ENCODE data around the gene CCDC63.

The CCDC63 gene

GRCh38 chr12:110913119-110914056, 66.6 kb downstream of the CCDC63 start:
- Histone ChIP-seq H3K4me1 (ENCODE audit: insufficient read depth, poor library complexity, severe bottlenecking) (peaks cover 23% of the 10 kb centered on the region), H3K27me3 (ENCODE audit: insufficient read depth, poor library complexity, severe bottlenecking) (no peaks in the 10 kb centered on the region), H3K9me3 (ENCODE audit: severe bottlenecking) (no peaks in the 10 kb centered on the region), H3K36me3 (ENCODE audit: low read depth) (no peaks in the 10 kb centered on the region), H3K27ac (ENCODE audit: poor library complexity, severe bottlenecking) (no peak overlapping the region), H3K4me3 (ENCODE audit: severe bottlenecking) (no peak overlapping the region)
- ATAC-seq (ENCODE audit: low read depth) (no peak), DNase-seq (ENCODE audit: low spot score) (no peak)
- no peak for TF ChIP-seq CTCF (IDR thresholded peaks at IDR 0.05; ENCODE audit: poor library complexity, severe bottlenecking)

GRCh38 chr12:110916295-110916875, 69.6 kb downstream of the CCDC63 start:
- Histone ChIP-seq H3K4me1 (ENCODE audit: insufficient read depth, poor library complexity, severe bottlenecking) (peaks cover 28% of the 10 kb centered on the region), H3K27me3 (ENCODE audit: insufficient read depth, poor library complexity, severe bottlenecking) (no peaks in the 10 kb centered on the region), H3K36me3 (ENCODE audit: low read depth) (no peaks in the 10 kb centered on the region), H3K9me3 (ENCODE audit: severe bottlenecking) (no peaks in the 10 kb centered on the region), H3K4me3 (ENCODE audit: severe bottlenecking) (no peak overlapping the region), H3K27ac (ENCODE audit: poor library complexity, severe bottlenecking) (peak overlapping the region; percentile 96)
- ATAC-seq (ENCODE audit: low read depth) (peak; percentile 23), DNase-seq (ENCODE audit: low spot score) (no peak)
- no peak for TF ChIP-seq CTCF (IDR thresholded peaks at IDR 0.05; ENCODE audit: poor library complexity, severe bottlenecking)

GRCh38 chr12:110917467-110917866, 70.7 kb downstream of the CCDC63 start:
- Histone ChIP-seq H3K9me3 (ENCODE audit: severe bottlenecking) (no peaks in the 10 kb centered on the region), H3K4me1 (ENCODE audit: insufficient read depth, poor library complexity, severe bottlenecking) (peaks cover 28% of the 10 kb centered on the region), H3K27ac (ENCODE audit: poor library complexity, severe bottlenecking) (peak overlapping the region; percentile 96), H3K4me3 (ENCODE audit: severe bottlenecking) (no peak overlapping the region), H3K36me3 (ENCODE audit: low read depth) (no peaks in the 10 kb centered on the region), H3K27me3 (ENCODE audit: insufficient read depth, poor library complexity, severe bottlenecking) (no peaks in the 10 kb centered on the region)
- peak; percentile 83 for DNase-seq (ENCODE audit: low spot score)
- ATAC-seq (ENCODE audit: low read depth) = peak; percentile 88
- TF ChIP-seq CTCF (IDR thresholded peaks at IDR 0.05; ENCODE audit: poor library complexity, severe bottlenecking) = no peak

- no peak overlapping the region for H3K4me3 ChIP-seq (ENCODE audit: severe bottlenecking)
- H3K27ac ChIP-seq (ENCODE audit: poor library complexity, severe bottlenecking) = peak overlapping the region; percentile 96
Measured at GRCh38 chr12:110917961-110918360, 71.2 kb downstream of the CCDC63 start.

More at GRCh38 chr12:110917961-110918360, 71.2 kb downstream of the CCDC63 start:
- Histone ChIP-seq H3K36me3 (ENCODE audit: low read depth) (no peaks in the 10 kb centered on the region), H3K27me3 (ENCODE audit: insufficient read depth, poor library complexity, severe bottlenecking) (no peaks in the 10 kb centered on the region), H3K9me3 (ENCODE audit: severe bottlenecking) (no peaks in the 10 kb centered on the region), H3K4me1 (ENCODE audit: insufficient read depth, poor library complexity, severe bottlenecking) (peaks cover 28% of the 10 kb centered on the region)
- TF ChIP-seq CTCF (IDR thresholded peaks at IDR 0.05; ENCODE audit: poor library complexity, severe bottlenecking) = no peak
- DNase-seq (ENCODE audit: low spot score) = no peak
- ATAC-seq (ENCODE audit: low read depth) = peak; percentile 68

Data from RWPE2 (cell line).